GM10847 (cell line): Measurements from ENCODE around the gene MLANA.

Experiments used
- POLR2A ChIP-seq: IDR thresholded peaks from 2 replicates; pipeline ENCODE4 v1.6.1; 2011; ENCODE audit not compliant: insufficient read length; ENCODE audit errors: extremely low read depth

The MLANA gene

DNA sequence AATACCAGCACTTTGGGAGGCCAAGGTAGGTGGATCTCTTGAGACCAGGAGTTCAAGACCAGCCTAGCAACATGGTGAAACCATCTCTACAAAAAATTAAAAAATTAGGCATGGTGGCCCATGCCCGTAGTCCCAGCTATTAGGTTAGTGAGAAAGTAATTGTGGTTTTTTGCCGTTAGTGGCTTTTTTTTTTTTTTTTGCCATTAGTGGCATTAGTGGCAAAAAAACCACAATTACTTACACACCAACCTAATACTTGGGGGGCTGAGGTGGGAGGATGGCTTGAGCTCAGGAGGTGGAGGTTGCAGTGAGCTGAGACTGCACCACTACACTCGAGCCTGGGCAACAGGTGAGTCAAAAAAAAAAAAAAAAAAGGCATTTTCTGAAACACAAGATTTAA, 27.8 kb downstream of the MLANA start:
- no peak for TF ChIP-seq POLR2A

DNA sequence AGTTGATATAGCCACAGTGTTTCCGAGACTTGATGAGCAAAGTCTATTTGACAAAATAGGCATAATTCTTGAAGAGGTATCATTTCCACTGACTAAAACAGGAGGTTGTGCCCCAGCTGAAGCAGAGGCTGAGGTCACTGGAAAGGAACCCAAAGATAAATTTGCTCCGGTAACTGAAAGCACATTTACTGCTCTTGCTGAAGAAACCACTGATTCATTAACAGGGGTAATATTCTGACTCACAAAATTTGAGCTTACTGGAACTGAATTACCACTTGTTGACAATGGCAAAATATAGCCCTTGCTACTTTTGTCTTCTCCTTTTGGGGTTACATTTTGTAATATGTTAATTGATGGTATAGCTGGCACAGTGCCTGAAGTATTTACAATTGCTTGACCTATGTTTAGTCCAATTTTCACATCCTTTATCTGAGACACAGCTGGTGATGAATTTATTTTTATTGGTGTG, 30.2 kb downstream of the MLANA start:
- TF ChIP-seq POLR2A, result no peak

DNA sequence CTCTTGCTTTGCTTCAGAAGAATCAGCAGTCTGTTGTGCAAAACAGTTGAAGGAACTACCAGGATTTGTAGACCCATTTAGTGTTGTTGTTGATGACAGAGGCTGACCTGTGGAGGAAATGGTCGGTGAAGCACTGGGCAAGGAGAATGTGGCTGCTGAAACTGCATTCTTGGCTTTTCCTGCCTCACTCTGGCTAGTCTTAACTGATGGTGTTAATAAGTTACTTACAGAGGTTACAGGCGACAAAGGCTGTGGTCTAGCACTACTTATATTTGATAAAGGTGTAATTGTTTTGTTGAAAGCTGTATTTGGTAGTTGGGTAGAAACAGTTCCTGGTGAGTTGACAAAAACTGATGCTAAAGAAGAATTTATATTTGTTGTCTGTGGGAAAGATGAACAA, 31.5 kb downstream of the MLANA start:
- TF ChIP-seq POLR2A, result no peak

DNA sequence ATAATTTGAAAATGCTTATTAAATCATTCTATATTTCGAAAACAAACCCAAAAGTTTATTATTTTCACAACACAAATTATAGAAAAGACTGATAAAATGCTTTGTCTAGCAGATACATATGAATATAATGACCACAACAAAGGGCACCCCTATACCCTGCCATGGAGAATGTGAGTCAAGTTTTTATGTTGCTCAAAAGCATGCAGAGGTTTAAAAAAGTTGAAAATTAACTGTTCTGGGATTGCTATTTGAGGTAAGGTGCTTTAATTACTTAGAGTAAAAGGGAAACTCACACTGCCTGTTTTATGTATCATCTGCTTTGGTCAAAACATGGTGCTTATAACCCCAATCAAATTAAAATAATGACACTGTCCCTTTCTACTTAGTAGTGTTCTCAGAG, 41.0 kb downstream of the MLANA start:
- no peak for TF ChIP-seq POLR2A

- no peak for TF ChIP-seq POLR2A
These were observed 47.8 kb downstream of the MLANA start for GRCh38 chr9:5938449-5938848.

- TF ChIP-seq POLR2A, result no peak
These were observed 48.8 kb downstream of the MLANA start for GRCh38 chr9:5939530-5939929.

DNA sequence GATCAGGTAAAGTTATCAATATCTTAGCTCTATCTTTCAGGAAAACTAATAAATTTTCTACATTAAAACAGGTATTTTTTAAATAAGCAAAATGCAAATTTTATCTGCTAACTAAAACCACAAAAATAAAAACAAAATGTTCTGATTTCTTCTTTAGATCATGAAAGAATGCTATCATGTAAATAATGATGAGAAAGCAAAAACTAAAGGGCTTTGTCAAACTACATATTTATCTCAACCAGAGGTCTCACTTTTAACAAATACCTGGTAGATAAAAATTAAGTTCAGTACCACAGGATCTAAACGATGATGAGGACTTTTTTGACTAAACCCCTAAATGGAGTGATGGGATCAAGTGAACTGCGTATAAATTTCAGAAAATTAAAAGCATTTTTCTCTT, 50.5 kb downstream of the MLANA start:
- no peak for TF ChIP-seq POLR2A

DNA sequence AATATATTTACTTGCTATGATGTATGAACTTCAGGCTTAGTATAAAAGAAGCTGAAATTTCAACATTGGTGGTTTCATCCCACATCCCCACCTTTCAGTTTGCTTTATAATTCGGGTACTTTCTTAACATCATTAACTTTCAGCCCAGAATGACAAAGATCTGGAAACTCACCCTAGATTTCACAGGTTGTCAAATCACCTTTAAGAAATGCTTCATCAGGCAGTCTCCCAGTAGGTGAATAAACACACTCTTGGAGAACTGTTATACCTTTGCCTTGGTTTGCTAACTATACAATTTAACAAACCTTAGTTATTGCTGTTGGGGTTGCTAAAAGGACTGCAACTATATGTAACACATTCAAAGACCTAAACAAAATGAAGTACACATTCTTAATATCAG, 54.4 kb downstream of the MLANA start:
- no peak for TF ChIP-seq POLR2A

DNA sequence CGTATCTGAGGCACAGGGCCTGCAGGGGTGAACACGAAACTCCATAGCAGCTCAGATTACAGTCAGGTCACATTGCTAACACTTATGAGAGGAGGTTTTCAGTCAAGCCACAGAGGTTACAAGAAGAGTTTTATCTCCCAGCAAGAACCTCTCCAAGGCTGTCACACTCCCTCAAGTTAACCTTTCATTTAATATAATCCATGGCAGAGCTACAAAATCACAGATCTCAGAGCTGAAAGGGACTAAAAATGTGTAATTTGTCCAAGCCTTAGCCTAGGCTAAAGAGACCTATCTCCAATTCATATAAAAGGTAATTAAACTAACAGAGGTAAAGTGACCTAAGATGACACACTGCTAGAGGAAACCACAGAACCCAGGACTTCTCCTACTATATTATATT, 57.2 kb downstream of the MLANA start:
- TF ChIP-seq POLR2A, result no peak

DNA sequence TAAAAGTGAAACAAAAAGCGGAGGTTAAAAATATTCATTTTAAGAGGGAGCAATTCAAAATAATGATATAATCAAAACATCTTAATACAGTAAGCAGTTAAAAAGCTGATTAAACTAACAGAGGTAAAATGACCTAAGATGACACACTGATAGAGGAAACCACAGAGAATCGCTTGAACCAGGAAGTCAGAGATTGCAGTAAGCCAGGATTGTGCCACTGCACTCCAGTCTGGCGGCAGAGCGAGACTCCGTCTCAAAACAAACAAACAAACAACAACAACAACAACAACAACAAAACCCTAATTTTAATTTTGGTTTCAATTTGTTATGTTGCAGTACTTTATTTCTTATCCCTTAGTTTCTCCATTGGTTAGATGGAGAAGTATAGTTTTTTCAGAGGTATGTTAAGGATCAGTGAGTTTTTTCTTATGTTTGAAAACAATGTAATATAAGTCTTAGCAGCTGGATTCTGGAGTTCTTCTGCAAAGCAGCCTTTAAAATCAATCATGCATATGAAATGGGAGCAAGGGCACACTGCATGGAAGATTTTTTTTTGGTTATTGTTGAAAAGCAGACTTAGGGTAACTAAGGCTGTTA, 58.5 kb downstream of the MLANA start:
- no peak for TF ChIP-seq POLR2A

DNA sequence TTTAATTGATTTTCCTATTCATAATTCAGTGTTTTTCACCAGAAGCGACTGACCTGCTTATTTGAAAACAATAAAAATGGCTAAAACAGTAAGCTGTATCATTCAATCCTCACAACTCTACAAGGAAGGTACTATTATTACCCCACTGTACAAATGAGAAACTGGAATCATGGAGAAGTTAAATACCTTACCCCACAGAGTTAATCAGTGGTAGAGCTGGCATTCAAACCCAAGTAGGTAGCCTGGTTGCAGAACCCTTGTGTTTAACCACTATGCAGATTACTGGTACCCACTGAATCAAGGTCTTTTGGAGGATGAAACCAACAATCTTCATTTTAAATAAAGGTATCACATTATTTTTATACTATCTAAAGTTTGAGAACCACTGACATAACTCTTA, 59.6 kb downstream of the MLANA start:
- no peak for TF ChIP-seq POLR2A

DNA sequence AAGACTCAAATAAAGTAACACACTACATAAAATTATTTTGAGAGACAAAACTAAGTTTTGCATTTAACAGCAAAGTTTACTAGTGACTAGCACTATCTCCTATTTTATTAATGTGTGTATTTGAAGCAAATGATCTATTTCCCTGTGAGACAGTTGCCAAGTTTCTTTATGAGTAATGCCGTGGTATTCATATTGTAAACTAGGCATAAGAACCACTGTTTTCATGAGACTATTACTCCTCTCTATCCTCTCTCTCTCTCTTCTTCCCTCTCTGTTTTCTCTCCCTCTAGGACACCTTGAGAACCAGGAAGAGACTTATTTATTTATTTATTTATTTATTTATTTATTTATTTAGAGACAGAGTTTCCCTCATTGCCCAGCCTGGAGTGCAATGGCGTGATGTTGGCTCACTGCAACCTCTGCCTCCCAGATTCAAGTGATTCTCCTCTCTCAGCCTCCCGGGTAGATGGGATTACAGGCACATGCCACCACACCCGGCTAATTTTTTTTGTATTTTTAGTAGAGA, 61.1 kb downstream of the MLANA start:
- no peak for TF ChIP-seq POLR2A

GRCh38 chr9:5953743-5954707, 63.3 kb downstream of the MLANA start:
- no peak for TF ChIP-seq POLR2A

DNA sequence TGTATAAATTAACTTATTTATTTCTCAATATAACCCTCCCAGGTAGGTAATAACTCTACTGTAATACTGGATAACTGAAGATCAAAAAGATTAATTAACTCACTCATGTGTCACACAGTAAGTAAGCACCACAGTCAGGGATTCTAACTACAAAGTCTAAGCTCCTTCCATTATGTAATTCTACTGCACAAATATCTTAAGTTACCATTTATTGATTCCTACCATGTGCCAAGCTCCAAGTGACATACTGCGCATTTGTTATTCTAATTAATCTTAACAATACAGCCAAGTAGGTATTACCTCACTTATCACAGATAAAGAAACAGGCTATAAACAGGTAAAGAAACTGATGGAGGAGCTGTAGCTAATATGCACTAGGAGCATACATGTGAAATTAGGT, 66.5 kb downstream of the MLANA start:
- TF ChIP-seq POLR2A, result no peak

GRCh38 chr9:5958273-5958672, 67.6 kb downstream of the MLANA start:
- no peak for TF ChIP-seq POLR2A
